GM12878 (cell line): ENCODE data around the gene FUNDC1. TPM values are rescaled to one million over a fixed set of nuclear protein-coding genes. Genes with fewer than 3 reads are reported as not detected.

Experiments used
- BCL11A ChIP-seq: IDR thresholded peaks from 2 replicates; pipeline ENCODE4 v1.6.1; 2011; ENCODE audit warnings: low read depth, low read length
- EED ChIP-seq: sonication (generic); IDR thresholded peaks from 2 replicates; pipeline ENCODE4 v1.6.1; 2016; ENCODE audit warnings: antibody characterized with exemption, low read depth
- FOXM1 ChIP-seq: IDR thresholded peaks from 2 replicates; pipeline ENCODE4 v1.6.1; 2012; ENCODE audit warnings: low read depth, mild to moderate bottlenecking, inconsistent platforms, low read length, moderate library complexity
- HCFC1 ChIP-seq: fragments of 150-350 bp; IDR thresholded peaks from 2 replicates; pipeline ENCODE4 v1.6.1; 2014; ENCODE audit warnings: low read length
- IKZF1 ChIP-seq: fragments of 450-650 bp; conservative IDR thresholded peaks from 2 replicates; pipeline ENCODE4 v1.6.1; 2017; ENCODE audit warnings: antibody characterized with exemption, mild to moderate bottlenecking
- NFXL1 ChIP-seq: fragments of 450-650 bp; IDR thresholded peaks from 2 replicates; pipeline ENCODE4 v1.6.1; 2017; ENCODE audit warnings: antibody characterized with exemption, mild to moderate bottlenecking, borderline replicate concordance
- POLR2A ChIP-seq: IDR thresholded peaks from 2 replicates; pipeline ENCODE4 v1.6.1; 2011; ENCODE audit warnings: low read depth, mild to moderate bottlenecking, low read length
- RBBP5 ChIP-seq: fragments of 200-600 bp; sonication (generic); conservative IDR thresholded peaks from 2 replicates; pipeline ENCODE4 v1.6.1; 2016
- RCOR1 ChIP-seq: conservative IDR thresholded peaks from 2 replicates; pipeline ENCODE4 v1.6.1; 2012; ENCODE audit warnings: low read depth, low read length, improper control_type of control experiment
- STAT3 ChIP-seq: IDR thresholded peaks from 2 replicates; pipeline ENCODE4 v1.6.1; 2011; ENCODE audit warnings: low read depth, low read length, improper control_type of control experiment
- polyA plus RNA-seq, 11 experiments: library from polyadenylated mRNA; depleted of rRNA in 4 of 11; unstranded in 6 of 11; stranded (reverse) in 5 of 11; fragments of >200 nt; fragmentation: Nextera tagmentation in 4 of 11; fragmentation: Illumina TruSeq in 1 of 11; extraction: Ambion mirVana in 4 of 11; extraction: Trizol in 1 of 11; gene quantifications; 1 replicate in 1 of 11; 2 replicates in 10 of 11; pipeline versions ENCODE4 v1.2.1 to v1.2.3, GENCODE V29; 2011 to 2016; ENCODE audit warnings: inconsistent platforms in 2 of 11, missing spikeins in 2 of 11, low read depth in 1 of 11
- total RNA-seq, 4 experiments: library from RNA; depleted of rRNA in 3 of 4; stranded (reverse); fragments of >200 nt in 3 of 4; fragmentation: Illumina TruSeq in 1 of 4; extraction: Trizol in 1 of 4; gene quantifications; 2 replicates each; pipeline versions ENCODE4 v1.2.1 to v1.2.3, GENCODE V29; 2013 to 2021
- TF ChIP-seq, protein P1 (sequence below): fragments of 450-650 bp; IDR thresholded peaks from 2 replicates; pipeline ENCODE4 v1.6.1; 2017; ENCODE audit warnings: low read depth, mild to moderate bottlenecking, moderate library complexity
- TF ChIP-seq, protein P2 (sequence below): IDR thresholded peaks from 2 replicates; pipeline ENCODE4 v1.6.1; 2012; ENCODE audit warnings: improper control_type of control experiment, low read depth, low read length; ENCODE audit not compliant: insufficient replicate concordance
- TF ChIP-seq, protein P3 (sequence below): IDR thresholded peaks from 2 replicates; pipeline ENCODE4 v1.6.1; 2012; ENCODE audit warnings: low read depth, low read length, improper control_type of control experiment

Gene FUNDC1
- total and polyA plus RNA-seq, 10 of the 15 experiments (the other 5 are each of a cell fraction or from before 2014, with no cell fraction given) = 10.0 to 25.1 (median 16.8) TPM

DNA sequence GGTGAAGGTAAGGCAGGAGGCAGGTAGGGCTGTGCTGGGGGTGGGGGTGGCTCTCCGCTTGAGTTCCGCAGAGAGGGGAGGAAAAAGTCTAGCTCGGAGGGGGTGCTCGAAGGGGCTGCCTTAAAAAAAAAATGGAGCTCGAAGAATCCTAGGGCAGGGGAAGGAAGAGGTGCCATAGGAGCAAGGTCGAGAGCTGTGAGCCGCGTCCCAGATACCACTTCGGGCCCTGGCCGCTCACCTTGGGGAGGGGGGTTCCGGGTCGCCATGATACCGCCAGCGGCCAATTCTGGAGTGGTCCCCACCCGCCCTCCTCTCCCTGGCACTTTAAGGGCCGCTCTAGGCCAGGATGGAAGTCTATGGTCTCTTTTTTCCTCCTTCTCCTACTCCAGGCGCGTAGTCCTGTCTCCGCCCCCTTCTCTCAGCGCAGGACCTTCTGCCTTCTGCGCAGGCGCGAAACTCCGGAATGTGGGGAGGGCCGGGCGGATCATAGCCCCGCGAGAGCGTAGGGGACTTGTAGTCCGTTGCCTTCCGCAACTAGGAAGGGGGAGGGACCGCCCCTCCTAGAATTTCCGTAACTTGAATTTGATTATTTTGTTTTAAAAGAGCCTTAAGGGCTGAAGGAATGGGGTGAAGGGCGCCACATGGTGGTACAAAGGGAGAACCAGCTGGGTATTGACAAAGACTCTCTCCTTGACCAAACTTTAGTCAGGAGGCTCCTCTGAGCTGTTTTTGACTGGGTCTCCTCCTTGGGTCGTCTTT is at the start of gene FUNDC1 (continued):
- TF ChIP-seq RBBP5 (no peak), BCL11A (no peak), POLR2A (peak; percentile 63), HCFC1 (peak; percentile 37), NFXL1 (no peak), STAT3 (no peak), FOXM1 (no peak), RCOR1 (no peak), IKZF1 (peak; percentile 45), EED (0 out of 2 replicates have a peak, but pooled peaks have one; percentile 15)
- TF ChIP-seq, protein P1, sequence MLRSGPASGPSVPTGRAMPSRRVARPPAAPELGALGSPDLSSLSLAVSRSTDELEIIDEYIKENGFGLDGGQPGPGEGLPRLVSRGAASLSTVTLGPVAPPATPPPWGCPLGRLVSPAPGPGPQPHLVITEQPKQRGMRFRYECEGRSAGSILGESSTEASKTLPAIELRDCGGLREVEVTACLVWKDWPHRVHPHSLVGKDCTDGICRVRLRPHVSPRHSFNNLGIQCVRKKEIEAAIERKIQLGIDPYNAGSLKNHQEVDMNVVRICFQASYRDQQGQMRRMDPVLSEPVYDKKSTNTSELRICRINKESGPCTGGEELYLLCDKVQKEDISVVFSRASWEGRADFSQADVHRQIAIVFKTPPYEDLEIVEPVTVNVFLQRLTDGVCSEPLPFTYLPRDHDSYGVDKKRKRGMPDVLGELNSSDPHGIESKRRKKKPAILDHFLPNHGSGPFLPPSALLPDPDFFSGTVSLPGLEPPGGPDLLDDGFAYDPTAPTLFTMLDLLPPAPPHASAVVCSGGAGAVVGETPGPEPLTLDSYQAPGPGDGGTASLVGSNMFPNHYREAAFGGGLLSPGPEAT = 0 out of 2 replicates have a peak, but pooled peaks have one; percentile 16
- TF ChIP-seq, protein P2, sequence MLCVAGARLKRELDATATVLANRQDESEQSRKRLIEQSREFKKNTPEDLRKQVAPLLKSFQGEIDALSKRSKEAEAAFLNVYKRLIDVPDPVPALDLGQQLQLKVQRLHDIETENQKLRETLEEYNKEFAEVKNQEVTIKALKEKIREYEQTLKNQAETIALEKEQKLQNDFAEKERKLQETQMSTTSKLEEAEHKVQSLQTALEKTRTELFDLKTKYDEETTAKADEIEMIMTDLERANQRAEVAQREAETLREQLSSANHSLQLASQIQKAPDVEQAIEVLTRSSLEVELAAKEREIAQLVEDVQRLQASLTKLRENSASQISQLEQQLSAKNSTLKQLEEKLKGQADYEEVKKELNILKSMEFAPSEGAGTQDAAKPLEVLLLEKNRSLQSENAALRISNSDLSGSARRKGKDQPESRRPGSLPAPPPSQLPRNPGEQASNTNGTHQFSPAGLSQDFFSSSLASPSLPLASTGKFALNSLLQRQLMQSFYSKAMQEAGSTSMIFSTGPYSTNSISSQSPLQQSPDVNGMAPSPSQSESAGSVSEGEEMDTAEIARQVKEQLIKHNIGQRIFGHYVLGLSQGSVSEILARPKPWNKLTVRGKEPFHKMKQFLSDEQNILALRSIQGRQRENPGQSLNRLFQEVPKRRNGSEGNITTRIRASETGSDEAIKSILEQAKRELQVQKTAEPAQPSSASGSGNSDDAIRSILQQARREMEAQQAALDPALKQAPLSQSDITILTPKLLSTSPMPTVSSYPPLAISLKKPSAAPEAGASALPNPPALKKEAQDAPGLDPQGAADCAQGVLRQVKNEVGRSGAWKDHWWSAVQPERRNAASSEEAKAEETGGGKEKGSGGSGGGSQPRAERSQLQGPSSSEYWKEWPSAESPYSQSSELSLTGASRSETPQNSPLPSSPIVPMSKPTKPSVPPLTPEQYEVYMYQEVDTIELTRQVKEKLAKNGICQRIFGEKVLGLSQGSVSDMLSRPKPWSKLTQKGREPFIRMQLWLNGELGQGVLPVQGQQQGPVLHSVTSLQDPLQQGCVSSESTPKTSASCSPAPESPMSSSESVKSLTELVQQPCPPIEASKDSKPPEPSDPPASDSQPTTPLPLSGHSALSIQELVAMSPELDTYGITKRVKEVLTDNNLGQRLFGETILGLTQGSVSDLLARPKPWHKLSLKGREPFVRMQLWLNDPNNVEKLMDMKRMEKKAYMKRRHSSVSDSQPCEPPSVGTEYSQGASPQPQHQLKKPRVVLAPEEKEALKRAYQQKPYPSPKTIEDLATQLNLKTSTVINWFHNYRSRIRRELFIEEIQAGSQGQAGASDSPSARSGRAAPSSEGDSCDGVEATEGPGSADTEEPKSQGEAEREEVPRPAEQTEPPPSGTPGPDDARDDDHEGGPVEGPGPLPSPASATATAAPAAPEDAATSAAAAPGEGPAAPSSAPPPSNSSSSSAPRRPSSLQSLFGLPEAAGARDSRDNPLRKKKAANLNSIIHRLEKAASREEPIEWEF = no peak
- TF ChIP-seq, protein P3, sequence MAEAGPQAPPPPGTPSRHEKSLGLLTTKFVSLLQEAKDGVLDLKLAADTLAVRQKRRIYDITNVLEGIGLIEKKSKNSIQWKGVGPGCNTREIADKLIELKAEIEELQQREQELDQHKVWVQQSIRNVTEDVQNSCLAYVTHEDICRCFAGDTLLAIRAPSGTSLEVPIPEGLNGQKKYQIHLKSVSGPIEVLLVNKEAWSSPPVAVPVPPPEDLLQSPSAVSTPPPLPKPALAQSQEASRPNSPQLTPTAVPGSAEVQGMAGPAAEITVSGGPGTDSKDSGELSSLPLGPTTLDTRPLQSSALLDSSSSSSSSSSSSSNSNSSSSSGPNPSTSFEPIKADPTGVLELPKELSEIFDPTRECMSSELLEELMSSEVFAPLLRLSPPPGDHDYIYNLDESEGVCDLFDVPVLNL = no peak
